GM23338 (cell line): ENCODE data around the gene RTKN2.
"Not testable (repeated sequence)": the region's sequence is repeated elsewhere in the genome, so short reads cannot be mapped to it uniquely, and the experiment has no call there.

ENCODE experiments used
- CREB1 ChIP-seq: fragments of 250-450 bp; sonication (Bioruptor Pico); IDR thresholded peaks from 2 replicates; pipeline ENCODE4 v1.5.0; 2020; ENCODE audit warnings: low read depth, mild to moderate bottlenecking, moderate library complexity
- EZH2 ChIP-seq: fragments of 200-600 bp; sonication (generic); IDR thresholded peaks from one replicate; pipeline ENCODE4 v1.8.0; 2017; ENCODE audit warnings: antibody characterized with exemption, mild to moderate bottlenecking, low read depth; ENCODE audit not compliant: unreplicated experiment
- EZH2phosphoT487 ChIP-seq: fragments of 200-600 bp; sonication (generic); IDR thresholded peaks from one replicate; pipeline ENCODE4 v1.8.1; 2018; ENCODE audit warnings: antibody characterized with exemption; ENCODE audit not compliant: unreplicated experiment
- JUNB ChIP-seq: IDR thresholded peaks from one replicate; pipeline ENCODE4 v1.6.1; 2016; ENCODE audit warnings: antibody characterized with exemption; ENCODE audit not compliant: unreplicated experiment
- NANOG ChIP-seq: IDR thresholded peaks from 2 replicates; pipeline ENCODE4 v1.6.1; 2016; ENCODE audit warnings: antibody characterized with exemption, borderline replicate concordance
- POLR2AphosphoS5 ChIP-seq: IDR thresholded peaks from 2 replicates; pipeline ENCODE4 v1.6.1; 2016; ENCODE audit warnings: antibody characterized with exemption, low read depth
- STAT1 ChIP-seq: IDR thresholded peaks from one replicate; pipeline ENCODE4 v1.6.1; 2016; ENCODE audit warnings: antibody characterized with exemption; ENCODE audit not compliant: unreplicated experiment
- ZNF114 ChIP-seq: fragments of 250-450 bp; sonication (Bioruptor Pico); IDR thresholded peaks from 2 replicates; pipeline ENCODE4 v1.5.0; 2020; ENCODE audit warnings: mild to moderate bottlenecking, moderate library complexity
- ZNF331 ChIP-seq: fragments of 250-450 bp; sonication (Bioruptor Pico); IDR thresholded peaks from 2 replicates; pipeline ENCODE4 v1.5.0; 2020; ENCODE audit warnings: low read depth, mild to moderate bottlenecking, moderate library complexity
- TF ChIP-seq, protein P1 (sequence below), 2 experiments: fragments of 200-600 bp in 1 of 2; sonication (generic) in 1 of 2; conservative IDR thresholded peaks; 2 replicates each; pipeline versions ENCODE4 v1.5.1 to v1.6.1; 2016 to 2017; ENCODE audit warnings: antibody characterized with exemption in 2 of 2, low read depth in 2 of 2, mild to moderate bottlenecking in 2 of 2, moderate library complexity in 1 of 2
- TF ChIP-seq, protein P2 (sequence below): IDR thresholded peaks from one replicate; pipeline ENCODE4 v1.6.1; 2018; ENCODE audit warnings: antibody characterized with exemption; ENCODE audit not compliant: unreplicated experiment
- TF ChIP-seq, protein P3 (sequence below): IDR thresholded peaks from 2 replicates; pipeline ENCODE4 v1.6.1; 2016; ENCODE audit warnings: antibody characterized with exemption
- TF ChIP-seq, protein P4 (sequence below): fragments of 250-450 bp; sonication (Bioruptor Pico); IDR thresholded peaks from 2 replicates; pipeline ENCODE4 v1.5.0; 2020; ENCODE audit warnings: mild to moderate bottlenecking, moderate library complexity

DNA sequence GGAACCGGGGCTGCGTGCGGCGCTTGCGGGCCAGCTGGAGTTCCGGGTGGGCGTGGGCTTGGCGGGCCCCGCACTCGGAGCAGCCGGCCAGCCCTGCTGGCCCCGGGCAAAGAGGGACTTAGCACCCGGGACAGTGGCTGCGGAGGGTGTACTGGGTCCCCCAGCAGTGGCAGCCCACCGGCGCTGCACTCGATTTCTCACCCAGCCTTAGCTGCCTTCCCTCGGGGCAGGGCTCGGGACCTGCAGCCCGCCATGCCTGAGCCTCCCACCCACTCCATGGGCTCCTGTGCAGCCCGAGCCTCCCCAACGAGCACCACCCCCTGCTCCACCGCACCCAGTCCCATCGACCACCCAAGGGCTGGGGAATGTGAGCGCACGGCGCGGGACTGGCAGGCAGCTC is 11.7 kb upstream of the RTKN2 start:
- TF ChIP-seq, protein P1, sequence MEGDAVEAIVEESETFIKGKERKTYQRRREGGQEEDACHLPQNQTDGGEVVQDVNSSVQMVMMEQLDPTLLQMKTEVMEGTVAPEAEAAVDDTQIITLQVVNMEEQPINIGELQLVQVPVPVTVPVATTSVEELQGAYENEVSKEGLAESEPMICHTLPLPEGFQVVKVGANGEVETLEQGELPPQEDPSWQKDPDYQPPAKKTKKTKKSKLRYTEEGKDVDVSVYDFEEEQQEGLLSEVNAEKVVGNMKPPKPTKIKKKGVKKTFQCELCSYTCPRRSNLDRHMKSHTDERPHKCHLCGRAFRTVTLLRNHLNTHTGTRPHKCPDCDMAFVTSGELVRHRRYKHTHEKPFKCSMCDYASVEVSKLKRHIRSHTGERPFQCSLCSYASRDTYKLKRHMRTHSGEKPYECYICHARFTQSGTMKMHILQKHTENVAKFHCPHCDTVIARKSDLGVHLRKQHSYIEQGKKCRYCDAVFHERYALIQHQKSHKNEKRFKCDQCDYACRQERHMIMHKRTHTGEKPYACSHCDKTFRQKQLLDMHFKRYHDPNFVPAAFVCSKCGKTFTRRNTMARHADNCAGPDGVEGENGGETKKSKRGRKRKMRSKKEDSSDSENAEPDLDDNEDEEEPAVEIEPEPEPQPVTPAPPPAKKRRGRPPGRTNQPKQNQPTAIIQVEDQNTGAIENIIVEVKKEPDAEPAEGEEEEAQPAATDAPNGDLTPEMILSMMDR (conservative IDR thresholded peaks at IDR 0.05; ENCODE audit: low read depth in 2 of 2), result not testable (repeated sequence)
- TF ChIP-seq EZH2phosphoT487; POLR2AphosphoS5; JUNB; CREB1 (CRISPR knock-in tag); EZH2; ZNF114; STAT1; ZNF331 (CRISPR knock-in tag); NANOG: not testable (repeated sequence)
- TF ChIP-seq, protein P2, sequence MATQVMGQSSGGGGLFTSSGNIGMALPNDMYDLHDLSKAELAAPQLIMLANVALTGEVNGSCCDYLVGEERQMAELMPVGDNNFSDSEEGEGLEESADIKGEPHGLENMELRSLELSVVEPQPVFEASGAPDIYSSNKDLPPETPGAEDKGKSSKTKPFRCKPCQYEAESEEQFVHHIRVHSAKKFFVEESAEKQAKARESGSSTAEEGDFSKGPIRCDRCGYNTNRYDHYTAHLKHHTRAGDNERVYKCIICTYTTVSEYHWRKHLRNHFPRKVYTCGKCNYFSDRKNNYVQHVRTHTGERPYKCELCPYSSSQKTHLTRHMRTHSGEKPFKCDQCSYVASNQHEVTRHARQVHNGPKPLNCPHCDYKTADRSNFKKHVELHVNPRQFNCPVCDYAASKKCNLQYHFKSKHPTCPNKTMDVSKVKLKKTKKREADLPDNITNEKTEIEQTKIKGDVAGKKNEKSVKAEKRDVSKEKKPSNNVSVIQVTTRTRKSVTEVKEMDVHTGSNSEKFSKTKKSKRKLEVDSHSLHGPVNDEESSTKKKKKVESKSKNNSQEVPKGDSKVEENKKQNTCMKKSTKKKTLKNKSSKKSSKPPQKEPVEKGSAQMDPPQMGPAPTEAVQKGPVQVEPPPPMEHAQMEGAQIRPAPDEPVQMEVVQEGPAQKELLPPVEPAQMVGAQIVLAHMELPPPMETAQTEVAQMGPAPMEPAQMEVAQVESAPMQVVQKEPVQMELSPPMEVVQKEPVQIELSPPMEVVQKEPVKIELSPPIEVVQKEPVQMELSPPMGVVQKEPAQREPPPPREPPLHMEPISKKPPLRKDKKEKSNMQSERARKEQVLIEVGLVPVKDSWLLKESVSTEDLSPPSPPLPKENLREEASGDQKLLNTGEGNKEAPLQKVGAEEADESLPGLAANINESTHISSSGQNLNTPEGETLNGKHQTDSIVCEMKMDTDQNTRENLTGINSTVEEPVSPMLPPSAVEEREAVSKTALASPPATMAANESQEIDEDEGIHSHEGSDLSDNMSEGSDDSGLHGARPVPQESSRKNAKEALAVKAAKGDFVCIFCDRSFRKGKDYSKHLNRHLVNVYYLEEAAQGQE, result not testable (repeated sequence)
- TF ChIP-seq, protein P3, sequence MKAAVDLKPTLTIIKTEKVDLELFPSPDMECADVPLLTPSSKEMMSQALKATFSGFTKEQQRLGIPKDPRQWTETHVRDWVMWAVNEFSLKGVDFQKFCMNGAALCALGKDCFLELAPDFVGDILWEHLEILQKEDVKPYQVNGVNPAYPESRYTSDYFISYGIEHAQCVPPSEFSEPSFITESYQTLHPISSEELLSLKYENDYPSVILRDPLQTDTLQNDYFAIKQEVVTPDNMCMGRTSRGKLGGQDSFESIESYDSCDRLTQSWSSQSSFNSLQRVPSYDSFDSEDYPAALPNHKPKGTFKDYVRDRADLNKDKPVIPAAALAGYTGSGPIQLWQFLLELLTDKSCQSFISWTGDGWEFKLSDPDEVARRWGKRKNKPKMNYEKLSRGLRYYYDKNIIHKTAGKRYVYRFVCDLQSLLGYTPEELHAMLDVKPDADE, result not testable (repeated sequence)
- TF ChIP-seq, protein P4, sequence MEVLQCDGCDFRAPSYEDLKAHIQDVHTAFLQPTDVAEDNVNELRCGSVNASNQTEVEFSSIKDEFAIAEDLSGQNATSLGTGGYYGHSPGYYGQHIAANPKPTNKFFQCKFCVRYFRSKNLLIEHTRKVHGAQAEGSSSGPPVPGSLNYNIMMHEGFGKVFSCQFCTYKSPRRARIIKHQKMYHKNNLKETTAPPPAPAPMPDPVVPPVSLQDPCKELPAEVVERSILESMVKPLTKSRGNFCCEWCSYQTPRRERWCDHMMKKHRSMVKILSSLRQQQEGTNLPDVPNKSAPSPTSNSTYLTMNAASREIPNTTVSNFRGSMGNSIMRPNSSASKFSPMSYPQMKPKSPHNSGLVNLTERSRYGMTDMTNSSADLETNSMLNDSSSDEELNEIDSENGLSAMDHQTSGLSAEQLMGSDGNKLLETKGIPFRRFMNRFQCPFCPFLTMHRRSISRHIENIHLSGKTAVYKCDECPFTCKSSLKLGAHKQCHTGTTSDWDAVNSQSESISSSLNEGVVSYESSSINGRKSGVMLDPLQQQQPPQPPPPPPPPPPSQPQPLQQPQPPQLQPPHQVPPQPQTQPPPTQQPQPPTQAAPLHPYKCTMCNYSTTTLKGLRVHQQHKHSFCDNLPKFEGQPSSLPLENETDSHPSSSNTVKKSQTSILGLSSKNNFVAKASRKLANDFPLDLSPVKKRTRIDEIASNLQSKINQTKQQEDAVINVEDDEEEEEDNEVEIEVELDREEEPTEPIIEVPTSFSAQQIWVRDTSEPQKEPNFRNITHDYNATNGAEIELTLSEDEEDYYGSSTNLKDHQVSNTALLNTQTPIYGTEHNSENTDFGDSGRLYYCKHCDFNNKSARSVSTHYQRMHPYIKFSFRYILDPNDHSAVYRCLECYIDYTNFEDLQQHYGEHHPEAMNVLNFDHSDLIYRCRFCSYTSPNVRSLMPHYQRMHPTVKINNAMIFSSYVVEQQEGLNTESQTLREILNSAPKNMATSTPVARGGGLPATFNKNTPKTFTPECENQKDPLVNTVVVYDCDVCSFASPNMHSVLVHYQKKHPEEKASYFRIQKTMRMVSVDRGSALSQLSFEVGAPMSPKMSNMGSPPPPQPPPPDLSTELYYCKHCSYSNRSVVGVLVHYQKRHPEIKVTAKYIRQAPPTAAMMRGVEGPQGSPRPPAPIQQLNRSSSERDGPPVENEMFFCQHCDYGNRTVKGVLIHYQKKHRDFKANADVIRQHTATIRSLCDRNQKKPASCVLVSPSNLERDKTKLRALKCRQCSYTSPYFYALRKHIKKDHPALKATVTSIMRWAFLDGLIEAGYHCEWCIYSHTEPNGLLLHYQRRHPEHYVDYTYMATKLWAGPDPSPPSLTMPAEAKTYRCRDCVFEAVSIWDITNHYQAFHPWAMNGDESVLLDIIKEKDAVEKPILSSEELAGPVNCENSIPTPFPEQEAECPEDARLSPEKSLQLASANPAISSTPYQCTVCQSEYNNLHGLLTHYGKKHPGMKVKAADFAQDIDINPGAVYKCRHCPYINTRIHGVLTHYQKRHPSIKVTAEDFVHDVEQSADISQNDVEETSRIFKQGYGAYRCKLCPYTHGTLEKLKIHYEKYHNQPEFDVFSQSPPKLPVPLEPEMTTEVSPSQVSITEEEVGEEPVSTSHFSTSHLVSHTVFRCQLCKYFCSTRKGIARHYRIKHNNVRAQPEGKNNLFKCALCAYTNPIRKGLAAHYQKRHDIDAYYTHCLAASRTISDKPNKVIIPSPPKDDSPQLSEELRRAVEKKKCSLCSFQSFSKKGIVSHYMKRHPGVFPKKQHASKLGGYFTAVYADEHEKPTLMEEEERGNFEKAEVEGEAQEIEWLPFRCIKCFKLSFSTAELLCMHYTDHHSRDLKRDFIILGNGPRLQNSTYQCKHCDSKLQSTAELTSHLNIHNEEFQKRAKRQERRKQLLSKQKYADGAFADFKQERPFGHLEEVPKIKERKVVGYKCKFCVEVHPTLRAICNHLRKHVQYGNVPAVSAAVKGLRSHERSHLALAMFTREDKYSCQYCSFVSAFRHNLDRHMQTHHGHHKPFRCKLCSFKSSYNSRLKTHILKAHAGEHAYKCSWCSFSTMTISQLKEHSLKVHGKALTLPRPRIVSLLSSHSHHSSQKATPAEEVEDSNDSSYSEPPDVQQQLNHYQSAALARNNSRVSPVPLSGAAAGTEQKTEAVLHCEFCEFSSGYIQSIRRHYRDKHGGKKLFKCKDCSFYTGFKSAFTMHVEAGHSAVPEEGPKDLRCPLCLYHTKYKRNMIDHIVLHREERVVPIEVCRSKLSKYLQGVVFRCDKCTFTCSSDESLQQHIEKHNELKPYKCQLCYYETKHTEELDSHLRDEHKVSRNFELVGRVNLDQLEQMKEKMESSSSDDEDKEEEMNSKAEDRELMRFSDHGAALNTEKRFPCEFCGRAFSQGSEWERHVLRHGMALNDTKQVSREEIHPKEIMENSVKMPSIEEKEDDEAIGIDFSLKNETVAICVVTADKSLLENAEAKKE (CRISPR knock-in tag), result not testable (repeated sequence)
